Measurements from ENCODE around the gene PALLD.

PALLD gene

DNA sequence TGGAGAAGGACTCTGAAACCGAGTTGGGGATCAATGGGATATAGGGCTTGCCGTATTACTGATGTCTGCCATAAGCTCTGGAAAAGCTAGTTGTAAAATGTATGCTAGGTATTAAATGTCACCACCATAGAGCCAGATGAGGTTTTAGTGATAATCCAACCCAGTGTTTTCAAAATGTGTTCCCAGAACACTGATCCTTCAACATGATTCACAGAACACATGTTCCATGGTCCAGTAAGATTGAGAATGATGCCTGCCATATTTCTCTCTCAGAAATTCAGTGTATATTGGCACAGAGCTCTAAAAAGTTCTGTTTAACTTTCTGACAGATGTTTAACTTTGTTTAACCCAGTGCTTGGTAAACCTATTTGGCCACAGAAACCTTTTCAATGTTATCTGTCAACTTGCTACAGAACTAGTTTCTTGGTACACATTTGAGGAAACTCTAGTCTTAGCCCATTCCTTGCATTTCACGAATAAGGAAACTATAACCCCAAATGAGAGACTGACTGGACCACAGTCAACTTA is 160.2 kb downstream of the PALLD start:
- no peaks in the 10 kb centered on the region for H3K9me3 ChIP-seq (ENCODE audit: control insufficient read depth, insufficient read depth, low read depth, low read length)
- no peak for TF ChIP-seq YY1 (tag by site-specific recombination; IDR thresholded peaks at IDR 0.05)
- no peak for TF ChIP-seq ZNF266 (tag by site-specific recombination; IDR thresholded peaks at IDR 0.05; ENCODE audit: low read depth)
- no peak for TF ChIP-seq ZBTB21 (tag by site-specific recombination; IDR thresholded peaks at IDR 0.05)
- no peak for TF ChIP-seq SETDB1 (IDR thresholded peaks at IDR 0.05; ENCODE audit: insufficient read length, low read length)
- TF ChIP-seq, protein P1, sequence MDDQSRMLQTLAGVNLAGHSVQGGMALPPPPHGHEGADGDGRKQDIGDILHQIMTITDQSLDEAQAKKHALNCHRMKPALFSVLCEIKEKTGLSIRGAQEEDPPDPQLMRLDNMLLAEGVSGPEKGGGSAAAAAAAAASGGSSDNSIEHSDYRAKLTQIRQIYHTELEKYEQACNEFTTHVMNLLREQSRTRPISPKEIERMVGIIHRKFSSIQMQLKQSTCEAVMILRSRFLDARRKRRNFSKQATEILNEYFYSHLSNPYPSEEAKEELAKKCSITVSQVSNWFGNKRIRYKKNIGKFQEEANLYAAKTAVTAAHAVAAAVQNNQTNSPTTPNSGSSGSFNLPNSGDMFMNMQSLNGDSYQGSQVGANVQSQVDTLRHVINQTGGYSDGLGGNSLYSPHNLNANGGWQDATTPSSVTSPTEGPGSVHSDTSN (CRISPR knock-in tag; IDR thresholded peaks at IDR 0.05), result no peak
- no peak for TF ChIP-seq ZFP37 (tag by site-specific recombination; IDR thresholded peaks at IDR 0.05)
- TF ChIP-seq, protein P2, sequence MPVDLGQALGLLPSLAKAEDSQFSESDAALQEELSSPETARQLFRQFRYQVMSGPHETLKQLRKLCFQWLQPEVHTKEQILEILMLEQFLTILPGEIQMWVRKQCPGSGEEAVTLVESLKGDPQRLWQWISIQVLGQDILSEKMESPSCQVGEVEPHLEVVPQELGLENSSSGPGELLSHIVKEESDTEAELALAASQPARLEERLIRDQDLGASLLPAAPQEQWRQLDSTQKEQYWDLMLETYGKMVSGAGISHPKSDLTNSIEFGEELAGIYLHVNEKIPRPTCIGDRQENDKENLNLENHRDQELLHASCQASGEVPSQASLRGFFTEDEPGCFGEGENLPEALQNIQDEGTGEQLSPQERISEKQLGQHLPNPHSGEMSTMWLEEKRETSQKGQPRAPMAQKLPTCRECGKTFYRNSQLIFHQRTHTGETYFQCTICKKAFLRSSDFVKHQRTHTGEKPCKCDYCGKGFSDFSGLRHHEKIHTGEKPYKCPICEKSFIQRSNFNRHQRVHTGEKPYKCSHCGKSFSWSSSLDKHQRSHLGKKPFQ (tag by site-specific recombination; IDR thresholded peaks at IDR 0.05), result no peak
- no peak for TF ChIP-seq ZNF843 (tag by site-specific recombination; IDR thresholded peaks at IDR 0.05)
- no peak for TF ChIP-seq ZNF174 (tag by site-specific recombination; IDR thresholded peaks at IDR 0.05)
- TF ChIP-seq, protein P3, sequence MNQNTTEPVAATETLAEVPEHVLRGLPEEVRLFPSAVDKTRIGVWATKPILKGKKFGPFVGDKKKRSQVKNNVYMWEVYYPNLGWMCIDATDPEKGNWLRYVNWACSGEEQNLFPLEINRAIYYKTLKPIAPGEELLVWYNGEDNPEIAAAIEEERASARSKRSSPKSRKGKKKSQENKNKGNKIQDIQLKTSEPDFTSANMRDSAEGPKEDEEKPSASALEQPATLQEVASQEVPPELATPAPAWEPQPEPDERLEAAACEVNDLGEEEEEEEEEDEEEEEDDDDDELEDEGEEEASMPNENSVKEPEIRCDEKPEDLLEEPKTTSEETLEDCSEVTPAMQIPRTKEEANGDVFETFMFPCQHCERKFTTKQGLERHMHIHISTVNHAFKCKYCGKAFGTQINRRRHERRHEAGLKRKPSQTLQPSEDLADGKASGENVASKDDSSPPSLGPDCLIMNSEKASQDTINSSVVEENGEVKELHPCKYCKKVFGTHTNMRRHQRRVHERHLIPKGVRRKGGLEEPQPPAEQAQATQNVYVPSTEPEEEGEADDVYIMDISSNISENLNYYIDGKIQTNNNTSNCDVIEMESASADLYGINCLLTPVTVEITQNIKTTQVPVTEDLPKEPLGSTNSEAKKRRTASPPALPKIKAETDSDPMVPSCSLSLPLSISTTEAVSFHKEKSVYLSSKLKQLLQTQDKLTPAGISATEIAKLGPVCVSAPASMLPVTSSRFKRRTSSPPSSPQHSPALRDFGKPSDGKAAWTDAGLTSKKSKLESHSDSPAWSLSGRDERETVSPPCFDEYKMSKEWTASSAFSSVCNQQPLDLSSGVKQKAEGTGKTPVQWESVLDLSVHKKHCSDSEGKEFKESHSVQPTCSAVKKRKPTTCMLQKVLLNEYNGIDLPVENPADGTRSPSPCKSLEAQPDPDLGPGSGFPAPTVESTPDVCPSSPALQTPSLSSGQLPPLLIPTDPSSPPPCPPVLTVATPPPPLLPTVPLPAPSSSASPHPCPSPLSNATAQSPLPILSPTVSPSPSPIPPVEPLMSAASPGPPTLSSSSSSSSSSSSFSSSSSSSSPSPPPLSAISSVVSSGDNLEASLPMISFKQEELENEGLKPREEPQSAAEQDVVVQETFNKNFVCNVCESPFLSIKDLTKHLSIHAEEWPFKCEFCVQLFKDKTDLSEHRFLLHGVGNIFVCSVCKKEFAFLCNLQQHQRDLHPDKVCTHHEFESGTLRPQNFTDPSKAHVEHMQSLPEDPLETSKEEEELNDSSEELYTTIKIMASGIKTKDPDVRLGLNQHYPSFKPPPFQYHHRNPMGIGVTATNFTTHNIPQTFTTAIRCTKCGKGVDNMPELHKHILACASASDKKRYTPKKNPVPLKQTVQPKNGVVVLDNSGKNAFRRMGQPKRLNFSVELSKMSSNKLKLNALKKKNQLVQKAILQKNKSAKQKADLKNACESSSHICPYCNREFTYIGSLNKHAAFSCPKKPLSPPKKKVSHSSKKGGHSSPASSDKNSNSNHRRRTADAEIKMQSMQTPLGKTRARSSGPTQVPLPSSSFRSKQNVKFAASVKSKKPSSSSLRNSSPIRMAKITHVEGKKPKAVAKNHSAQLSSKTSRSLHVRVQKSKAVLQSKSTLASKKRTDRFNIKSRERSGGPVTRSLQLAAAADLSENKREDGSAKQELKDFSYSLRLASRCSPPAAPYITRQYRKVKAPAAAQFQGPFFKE (tag by site-specific recombination; IDR thresholded peaks at IDR 0.05; ENCODE audit: borderline replicate concordance), result no peak
- TF ChIP-seq ZNF223 (tag by site-specific recombination; IDR thresholded peaks at IDR 0.05), result no peak
- no peak for TF ChIP-seq ZNF394 (tag by site-specific recombination; IDR thresholded peaks at IDR 0.05; ENCODE audit: borderline replicate concordance)
- TF ChIP-seq, protein P4, sequence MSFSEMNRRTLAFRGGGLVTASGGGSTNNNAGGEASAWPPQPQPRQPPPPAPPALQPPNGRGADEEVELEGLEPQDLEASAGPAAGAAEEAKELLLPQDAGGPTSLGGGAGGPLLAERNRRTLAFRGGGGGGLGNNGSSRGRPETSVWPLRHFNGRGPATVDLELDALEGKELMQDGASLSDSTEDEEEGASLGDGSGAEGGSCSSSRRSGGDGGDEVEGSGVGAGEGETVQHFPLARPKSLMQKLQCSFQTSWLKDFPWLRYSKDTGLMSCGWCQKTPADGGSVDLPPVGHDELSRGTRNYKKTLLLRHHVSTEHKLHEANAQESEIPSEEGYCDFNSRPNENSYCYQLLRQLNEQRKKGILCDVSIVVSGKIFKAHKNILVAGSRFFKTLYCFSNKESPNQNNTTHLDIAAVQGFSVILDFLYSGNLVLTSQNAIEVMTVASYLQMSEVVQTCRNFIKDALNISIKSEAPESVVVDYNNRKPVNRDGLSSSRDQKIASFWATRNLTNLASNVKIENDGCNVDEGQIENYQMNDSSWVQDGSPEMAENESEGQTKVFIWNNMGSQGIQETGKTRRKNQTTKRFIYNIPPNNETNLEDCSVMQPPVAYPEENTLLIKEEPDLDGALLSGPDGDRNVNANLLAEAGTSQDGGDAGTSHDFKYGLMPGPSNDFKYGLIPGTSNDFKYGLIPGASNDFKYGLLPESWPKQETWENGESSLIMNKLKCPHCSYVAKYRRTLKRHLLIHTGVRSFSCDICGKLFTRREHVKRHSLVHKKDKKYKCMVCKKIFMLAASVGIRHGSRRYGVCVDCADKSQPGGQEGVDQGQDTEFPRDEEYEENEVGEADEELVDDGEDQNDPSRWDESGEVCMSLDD (tag by site-specific recombination; IDR thresholded peaks at IDR 0.05), result no peak
- no peak for TF ChIP-seq KLF1 (tag by site-specific recombination; IDR thresholded peaks at IDR 0.05)
- H3K27ac ChIP-seq (ENCODE audit: extremely low read depth, low read depth, low read length), result no peak overlapping the region
- no peak overlapping the region for H3K4me3 ChIP-seq (ENCODE audit: low read depth, low read length)
- no peaks in the 10 kb centered on the region for H3K36me3 ChIP-seq (ENCODE audit: control insufficient read depth in 2 of 2, insufficient read depth in 1 of 2, low read length in 2 of 2)
- ChIA-PET POLR2A (no interaction called here), CTCF (no interaction called here)
- H3K4me1 ChIP-seq (ENCODE audit: control insufficient read depth, insufficient read depth, low read length), result peaks cover 15% of the 10 kb centered on the region

Measured in HEK293 (cell line).